ENCODE measurements around the gene UBE2M.
"Not testable (repeated sequence)": the region's sequence is repeated elsewhere in the genome, so short reads cannot be mapped to it uniquely, and the experiment has no call there.

The UBE2M gene

DNA sequence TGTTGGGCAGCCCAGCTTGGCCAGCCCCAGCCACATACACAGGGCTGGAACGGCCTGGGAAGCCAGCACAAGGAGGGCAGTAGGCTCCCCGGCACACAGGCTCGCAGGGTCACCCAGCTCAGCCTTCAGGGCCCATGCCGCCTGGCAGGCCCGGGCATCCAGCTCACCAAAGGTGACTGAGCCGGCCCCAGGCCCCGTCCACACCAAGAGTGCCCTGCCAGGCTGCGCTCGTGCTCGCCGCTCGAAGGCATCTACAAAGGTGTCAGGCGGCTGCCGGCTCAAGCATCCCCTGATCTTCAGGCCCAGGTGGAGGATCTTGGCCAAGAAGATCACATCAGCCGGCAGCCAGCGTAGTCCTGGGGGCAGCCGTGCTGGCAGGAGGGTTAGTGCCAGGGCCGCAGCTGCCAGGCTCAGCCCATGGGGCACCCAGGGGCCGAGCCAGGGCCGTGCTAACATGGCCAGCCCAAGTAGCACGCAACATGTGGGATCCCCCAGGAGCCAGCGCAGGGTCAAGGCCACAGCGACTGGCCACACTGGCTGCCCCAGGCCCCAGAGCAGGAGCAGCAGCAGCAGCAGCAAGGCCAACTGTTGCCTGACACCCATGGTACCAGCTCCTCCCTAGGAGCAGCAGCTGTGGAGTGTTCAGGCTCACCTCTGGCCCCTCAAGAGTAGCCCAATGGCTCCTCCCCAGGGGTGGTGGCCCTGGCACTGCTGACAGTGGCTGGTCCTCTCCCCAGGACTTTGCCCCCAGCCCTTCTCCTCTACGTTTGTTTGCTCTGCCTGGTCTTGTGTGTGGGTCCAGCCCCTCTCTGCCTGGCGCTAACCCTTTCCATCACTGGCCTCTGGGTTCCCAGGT, 46.8 kb downstream of the UBE2M start, which contains the start of gene SLC27A5:
Gene SLC27A5 (minus strand): TSS at position 640 of the 856 bp plus-strand sequence. CDS start 37 bp downstream, at position 603.
- DNase-seq, result no peak

DNA sequence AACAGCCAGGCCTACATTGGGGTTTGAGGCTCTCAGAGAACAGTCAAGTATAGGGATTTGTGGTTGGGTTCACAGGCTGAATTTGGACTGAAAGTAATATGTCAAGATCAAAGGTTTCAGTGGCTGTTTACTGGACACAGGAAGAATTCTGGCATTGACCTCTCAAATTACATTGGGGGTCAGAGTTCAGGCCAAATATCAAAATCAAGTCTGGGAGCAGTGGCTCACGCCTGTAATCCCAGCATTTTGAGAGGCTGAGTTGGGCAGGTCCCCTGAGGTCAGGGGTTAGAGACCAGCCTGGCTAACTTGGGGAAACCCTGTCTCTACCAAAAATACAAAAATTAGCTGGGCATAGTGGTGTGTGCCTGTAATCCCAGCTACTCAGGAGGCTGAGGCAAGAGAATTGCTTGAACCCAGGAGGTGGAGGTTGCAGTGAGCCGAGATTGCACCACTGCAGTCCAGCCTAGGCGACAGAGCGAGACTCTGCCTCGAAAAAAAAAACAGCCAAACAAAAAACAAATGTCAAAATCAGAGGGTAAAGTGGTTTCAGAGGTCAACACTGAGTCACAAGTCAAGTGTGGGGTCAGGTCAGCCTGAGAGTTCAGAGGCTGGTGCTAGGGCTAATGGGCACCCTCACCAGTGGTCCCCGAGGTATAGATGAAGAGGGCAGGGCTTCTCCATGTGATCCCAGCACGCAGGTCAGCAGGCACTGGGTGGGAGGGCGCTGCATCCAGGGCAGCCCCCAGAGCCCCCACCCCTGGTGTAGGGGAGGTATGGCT, 48.1 kb downstream of the UBE2M start:
- no peak for DNase-seq

DNA sequence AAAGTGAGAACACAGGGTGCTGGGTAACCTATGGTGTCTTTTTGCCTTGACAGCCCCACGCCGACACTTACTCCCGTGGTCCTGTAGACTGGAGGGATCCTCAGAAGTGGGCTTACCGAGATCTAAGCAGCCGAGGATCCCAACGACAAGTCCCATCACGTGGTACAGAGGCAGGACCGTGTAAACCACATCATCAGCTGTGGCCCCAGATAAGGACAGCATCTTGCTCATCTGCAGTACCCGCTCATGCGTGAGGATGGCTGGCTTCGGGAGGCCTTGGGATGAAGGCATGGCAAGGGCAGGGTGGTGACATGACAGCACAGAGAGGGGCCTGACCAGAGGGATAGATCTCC, 48.7 kb downstream of the UBE2M start:
- no peak for DNase-seq

DNA sequence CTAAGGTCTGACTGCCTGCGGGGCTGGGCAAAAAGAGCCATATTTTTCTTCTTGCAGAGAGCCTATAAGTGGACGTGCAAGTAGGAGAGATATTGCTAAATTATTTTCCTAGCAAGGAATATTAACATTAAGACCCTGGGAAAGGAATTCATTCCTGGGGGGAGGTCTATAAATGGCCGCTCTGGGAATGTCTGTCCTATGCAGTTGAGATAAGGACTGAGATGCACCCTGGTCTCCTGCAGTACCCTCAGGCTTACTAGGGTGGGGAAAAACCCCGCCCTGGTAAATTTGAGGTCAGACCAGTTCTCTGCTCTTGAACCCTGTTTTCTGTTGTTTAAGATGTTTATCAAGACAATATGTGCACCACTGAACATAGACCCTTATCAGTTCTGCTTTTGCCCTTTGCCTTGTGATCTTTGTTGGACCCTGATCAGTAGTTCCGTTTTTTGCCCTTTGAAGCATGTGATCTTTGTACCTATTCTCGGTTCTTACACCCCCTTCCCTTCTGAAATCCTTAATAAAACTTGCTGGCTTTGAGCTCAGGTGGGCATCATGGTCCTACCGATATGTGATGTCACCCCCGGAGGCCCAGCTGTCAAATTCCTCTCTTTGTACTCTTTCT, 50.7 kb downstream of the UBE2M start:
- DNase-seq, result not testable (repeated sequence)
